Measurements from ENCODE around the gene ZNF142.

The ZNF142 gene

GRCh38 chr2:218659258-218659987, at the start of gene ZNF142, which contains the start of gene BCS1L:
TSS of gene ZNF142 (minus strand) at chr2:218659623. CDS start at chr2:218656429, 3,194 bp downstream.
TSS of gene BCS1L (plus strand) at chr2:218659683. CDS start at chr2:218660988, 1,305 bp downstream.
- DNase-seq, result peak; percentile 78 to 81

- DNase-seq, result no peak
Observed at GRCh38 chr2:218708086-218708485, 48.7 kb upstream of the ZNF142 start.

- no peak for DNase-seq
Observed at GRCh38 chr2:218703341-218703740, 43.9 kb upstream of the ZNF142 start.

GRCh38 chr2:218701806-218702205, 42.4 kb upstream of the ZNF142 start:
- DNase-seq, result no peak

GRCh38 chr2:218698885-218699284, 39.5 kb upstream of the ZNF142 start:
- no peak for DNase-seq

- DNase-seq, result no peak
Observed at GRCh38 chr2:218694405-218695145, 35.2 kb upstream of the ZNF142 start.

- DNase-seq, result no peak
Observed at GRCh38 chr2:218691234-218691633, 31.8 kb upstream of the ZNF142 start.

GRCh38 chr2:218687400-218688060, 28.1 kb upstream of the ZNF142 start:
- DNase-seq, result peak; percentile 77 to 79

GRCh38 chr2:218680061-218680460, 20.6 kb upstream of the ZNF142 start:
- DNase-seq, result no peak

GRCh38 chr2:218679119-218679518, 19.7 kb upstream of the ZNF142 start:
- DNase-seq, result no peak

GRCh38 chr2:218671654-218672566, 12.5 kb upstream of the ZNF142 start, which contains the start of the genes RNF25 and STK36:
TSS of gene RNF25 (minus strand) at chr2:218672002. CDS start at chr2:218671970, 32 bp downstream.
TSS of gene STK36 (plus strand) at chr2:218672086. CDS start at chr2:218672830, 744 bp downstream.
- DNase-seq, result peak; percentile 71 to 78

- no peak for DNase-seq
Observed at GRCh38 chr2:218671097-218671653, 11.8 kb upstream of the ZNF142 start.

- no peak for DNase-seq
Observed at GRCh38 chr2:218664653-218665052, 5.2 kb upstream of the ZNF142 start.

GRCh38 chr2:218663901-218664300, 4.5 kb upstream of the ZNF142 start:
- no peak for DNase-seq

GRCh38 chr2:218662827-218663226, 3.4 kb upstream of the ZNF142 start:
- no peak for DNase-seq

- no peak for DNase-seq
Observed at GRCh38 chr2:218662377-218662776, 3.0 kb upstream of the ZNF142 start.

GRCh38 chr2:218659988-218660358, 550 bp upstream of the ZNF142 start:
- DNase-seq, result no peak

GRCh38 chr2:218658671-218659257, 659 bp downstream of the ZNF142 start:
- peak; percentile 16 to 33 for DNase-seq

GRCh38 chr2:218655751-218656150, 3.7 kb downstream of the ZNF142 start:
- DNase-seq, result no peak

GRCh38 chr2:218648787-218649100, 10.7 kb downstream of the ZNF142 start:
- DNase-seq, result no peak

- peak; percentile 14 to 27 for DNase-seq
Observed at GRCh38 chr2:218648088-218648786, 11.2 kb downstream of the ZNF142 start.
